Mammary epithelial cell (primary cell): Measurements from ENCODE around the gene BNIP2.

Experiments
- EZH2 ChIP-seq: IDR thresholded peaks from 2 replicates; pipeline ENCODE4 v1.6.1; 2012; ENCODE audit warnings: low read length, inconsistent platforms, borderline replicate concordance
- TF ChIP-seq, protein P1 (sequence below), 2 donors: IDR thresholded peaks in 1 of 2; conservative IDR thresholded peaks in 1 of 2; 2 replicates each; pipeline ENCODE4 v1.5.1; 2011 to 2012; ENCODE audit warnings: inconsistent platforms in 2 of 2, low read length in 2 of 2, mild to moderate bottlenecking in 2 of 2, control low read depth in 1 of 2, low read depth in 1 of 2; ENCODE audit not compliant: insufficient read depth in 1 of 2; ENCODE audit errors: extremely low read depth in 1 of 2

DNA sequence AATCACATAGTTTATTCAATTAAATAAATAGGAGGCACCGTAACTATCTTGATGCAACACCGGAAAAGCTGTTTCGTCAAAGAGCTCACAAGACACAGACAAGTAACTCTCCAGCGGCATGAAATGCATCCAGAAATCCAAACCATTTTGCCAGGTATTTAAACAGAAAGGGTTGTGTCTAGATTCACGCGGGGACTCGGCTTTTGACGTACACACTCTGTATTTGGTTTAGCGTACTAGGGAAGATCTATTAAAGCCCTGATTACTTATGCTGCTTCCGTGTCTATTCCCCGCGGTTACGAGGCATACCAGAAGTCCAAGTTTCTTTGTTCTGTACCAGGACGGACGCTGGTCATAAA lies 718 bp downstream of the BNIP2 start:
- TF ChIP-seq, protein P1, sequence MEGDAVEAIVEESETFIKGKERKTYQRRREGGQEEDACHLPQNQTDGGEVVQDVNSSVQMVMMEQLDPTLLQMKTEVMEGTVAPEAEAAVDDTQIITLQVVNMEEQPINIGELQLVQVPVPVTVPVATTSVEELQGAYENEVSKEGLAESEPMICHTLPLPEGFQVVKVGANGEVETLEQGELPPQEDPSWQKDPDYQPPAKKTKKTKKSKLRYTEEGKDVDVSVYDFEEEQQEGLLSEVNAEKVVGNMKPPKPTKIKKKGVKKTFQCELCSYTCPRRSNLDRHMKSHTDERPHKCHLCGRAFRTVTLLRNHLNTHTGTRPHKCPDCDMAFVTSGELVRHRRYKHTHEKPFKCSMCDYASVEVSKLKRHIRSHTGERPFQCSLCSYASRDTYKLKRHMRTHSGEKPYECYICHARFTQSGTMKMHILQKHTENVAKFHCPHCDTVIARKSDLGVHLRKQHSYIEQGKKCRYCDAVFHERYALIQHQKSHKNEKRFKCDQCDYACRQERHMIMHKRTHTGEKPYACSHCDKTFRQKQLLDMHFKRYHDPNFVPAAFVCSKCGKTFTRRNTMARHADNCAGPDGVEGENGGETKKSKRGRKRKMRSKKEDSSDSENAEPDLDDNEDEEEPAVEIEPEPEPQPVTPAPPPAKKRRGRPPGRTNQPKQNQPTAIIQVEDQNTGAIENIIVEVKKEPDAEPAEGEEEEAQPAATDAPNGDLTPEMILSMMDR (conservative IDR thresholded peaks at IDR 0.05 in 1 of 2, IDR thresholded peaks at IDR 0.05 in 1 of 2; ENCODE audit: extremely low read depth in 1 of 2, insufficient read depth in 1 of 2, low read depth in 1 of 2, low read length in 2 of 2), result no peak
- TF ChIP-seq EZH2, result no peak
